Measurements from ENCODE around the gene FDPS. TPM values are rescaled to one million over a fixed set of nuclear protein-coding genes. Genes with fewer than 3 reads are reported as not detected.
"Not testable (repeated sequence)": the region's sequence is repeated elsewhere in the genome, so short reads cannot be mapped to it uniquely, and the experiment has no call there.

The FDPS gene
- total and polyA plus RNA-seq, 9 donors: 102 to 125 (median 118) TPM

GRCh38 chr1:155282488-155283091 is 26.1 kb upstream of the FDPS start:
- Histone ChIP-seq H3K27me3 (ENCODE audit: control insufficient read depth, insufficient read depth, low read length) (peaks cover 3% of the 10 kb centered on the region), H3K4me3 (ENCODE audit: low read length) (no peak overlapping the region), H3K36me3 (ENCODE audit: control insufficient read depth, insufficient read depth, low read length) (peaks cover 7% of the 10 kb centered on the region), H3K27ac (ENCODE audit: low read length) (no peak overlapping the region), H3K9me3 (replicated peaks; ENCODE audit: control insufficient read depth, low read depth, low read length) (no peaks in the 10 kb centered on the region), H3K4me1 (ENCODE audit: control insufficient read depth, insufficient read depth, low read length) (peaks cover 13% of the 10 kb centered on the region)
- 87% methylated on average over 10 of the region's 29 CpGs for WGBS (ENCODE audit: insufficient coverage)
- no peak for DNase-seq

DNA sequence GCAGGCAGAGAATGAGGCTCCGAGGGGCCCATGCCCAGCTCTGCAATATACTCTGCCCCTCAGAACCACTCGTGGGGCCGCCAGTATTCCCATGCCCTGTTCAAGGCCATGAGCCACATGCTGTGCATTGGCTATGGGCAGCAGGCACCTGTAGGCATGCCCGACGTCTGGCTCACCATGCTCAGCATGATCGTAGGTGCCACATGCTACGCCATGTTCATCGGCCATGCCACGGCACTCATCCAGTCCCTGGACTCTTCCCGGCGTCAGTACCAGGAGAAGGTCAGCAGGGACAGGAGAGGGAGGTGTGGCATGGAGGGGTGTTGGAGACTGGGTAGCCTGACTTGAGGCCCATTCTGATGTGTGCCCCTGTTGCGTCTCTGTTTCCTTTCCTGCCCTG is 24.2 kb upstream of the FDPS start:
- Histone ChIP-seq H3K36me3 (ENCODE audit: control insufficient read depth, insufficient read depth, low read length) (peaks cover 11% of the 10 kb centered on the region), H3K9me3 (replicated peaks; ENCODE audit: control insufficient read depth, low read depth, low read length) (no peaks in the 10 kb centered on the region), H3K27me3 (ENCODE audit: control insufficient read depth, insufficient read depth, low read length) (no peaks in the 10 kb centered on the region), H3K4me1 (ENCODE audit: control insufficient read depth, insufficient read depth, low read length) (no peaks in the 10 kb centered on the region), H3K27ac (ENCODE audit: low read length) (no peak overlapping the region), H3K4me3 (ENCODE audit: low read length) (no peak overlapping the region)
- WGBS (ENCODE audit: insufficient coverage): 86% methylated on average over 12 of the region's 12 CpGs
- DNase-seq: no peak

- H3K36me3 ChIP-seq (ENCODE audit: control insufficient read depth, insufficient read depth, low read length): peaks cover 11% of the 10 kb centered on the region
- no peak for DNase-seq
- no peak overlapping the region for H3K27ac ChIP-seq (ENCODE audit: low read length)
- H3K4me1 ChIP-seq (ENCODE audit: control insufficient read depth, insufficient read depth, low read length): no peaks in the 10 kb centered on the region
- no peaks in the 10 kb centered on the region for H3K9me3 ChIP-seq (replicated peaks; ENCODE audit: control insufficient read depth, low read depth, low read length)
- no peak overlapping the region for H3K4me3 ChIP-seq (ENCODE audit: low read length)
- WGBS (ENCODE audit: insufficient coverage): 90% methylated on average over 14 of the region's 14 CpGs
- no peaks in the 10 kb centered on the region for H3K27me3 ChIP-seq (ENCODE audit: control insufficient read depth, insufficient read depth, low read length)
These were observed 23.6 kb upstream of the FDPS start for GRCh38 chr1:155285063-155285462.

DNA sequence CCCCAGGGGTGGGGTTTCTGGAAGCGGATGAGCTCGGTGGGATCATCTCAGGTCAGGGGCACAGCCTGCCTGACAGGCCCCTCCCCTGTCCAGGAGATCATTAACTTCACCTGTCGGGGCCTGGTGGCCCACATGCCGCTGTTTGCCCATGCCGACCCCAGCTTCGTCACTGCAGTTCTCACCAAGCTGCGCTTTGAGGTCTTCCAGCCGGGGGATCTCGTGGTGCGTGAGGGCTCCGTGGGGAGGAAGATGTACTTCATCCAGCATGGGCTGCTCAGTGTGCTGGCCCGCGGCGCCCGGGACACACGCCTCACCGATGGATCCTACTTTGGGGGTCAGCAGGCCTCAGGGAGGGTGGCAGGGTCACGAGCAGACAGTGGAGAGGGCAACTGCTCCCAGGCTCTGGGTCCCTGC is 23.0 kb upstream of the FDPS start:
- WGBS (ENCODE audit: insufficient coverage): 92% methylated on average over 17 of the region's 18 CpGs
- H3K4me1 ChIP-seq (ENCODE audit: control insufficient read depth, insufficient read depth, low read length): no peaks in the 10 kb centered on the region
- DNase-seq: no peak
- no peaks in the 10 kb centered on the region for H3K9me3 ChIP-seq (replicated peaks; ENCODE audit: control insufficient read depth, low read depth, low read length)
- H3K27me3 ChIP-seq (ENCODE audit: control insufficient read depth, insufficient read depth, low read length): no peaks in the 10 kb centered on the region
- peaks cover 11% of the 10 kb centered on the region for H3K36me3 ChIP-seq (ENCODE audit: control insufficient read depth, insufficient read depth, low read length)
- H3K27ac ChIP-seq (ENCODE audit: low read length): no peak overlapping the region
- H3K4me3 ChIP-seq (ENCODE audit: low read length): no peak overlapping the region

DNA sequence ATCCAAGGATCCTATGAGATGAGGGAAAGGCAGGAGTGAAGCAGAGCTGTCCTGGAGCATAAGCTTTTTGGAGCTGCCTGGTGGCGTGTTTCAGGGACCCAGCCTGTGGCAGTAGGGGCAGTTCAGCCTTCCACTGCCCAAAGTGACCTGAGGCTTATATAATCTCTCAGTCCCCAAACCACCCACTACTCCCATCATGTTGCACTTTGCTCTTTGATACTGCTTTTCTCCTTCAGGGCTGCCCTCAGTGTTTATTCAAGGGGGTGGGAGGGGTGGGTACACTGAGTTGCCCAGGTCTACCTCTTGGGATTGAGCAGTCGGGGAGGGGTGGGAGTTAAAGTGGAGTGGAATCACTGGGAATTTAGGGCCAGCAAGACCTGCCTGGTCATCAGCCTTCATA is 22.1 kb upstream of the FDPS start:
- 86% methylated on average over 2 of the region's 2 CpGs for WGBS (ENCODE audit: insufficient coverage)
- H3K27ac ChIP-seq (ENCODE audit: low read length): no peak overlapping the region

DNA sequence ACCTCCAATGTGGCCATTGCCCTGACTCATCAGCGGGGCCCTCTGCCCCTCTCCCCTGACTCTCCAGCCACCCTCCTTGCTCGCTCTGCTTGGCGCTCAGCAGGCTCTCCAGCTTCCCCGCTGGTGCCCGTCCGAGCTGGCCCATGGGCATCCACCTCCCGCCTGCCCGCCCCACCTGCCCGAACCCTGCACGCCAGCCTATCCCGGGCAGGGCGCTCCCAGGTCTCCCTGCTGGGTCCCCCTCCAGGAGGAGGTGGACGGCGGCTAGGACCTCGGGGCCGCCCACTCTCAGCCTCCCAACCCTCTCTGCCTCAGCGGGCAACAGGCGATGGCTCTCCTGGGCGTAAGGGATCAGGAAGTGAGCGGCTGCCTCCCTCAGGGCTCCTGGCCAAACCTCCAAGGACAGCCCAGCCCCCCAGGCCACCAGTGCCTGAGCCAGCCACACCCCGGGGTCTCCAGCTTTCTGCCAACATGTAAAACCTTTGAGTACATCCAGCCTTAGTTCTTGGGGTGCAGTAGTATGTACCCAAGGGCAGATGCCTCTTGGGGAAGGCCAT is 20.6 kb upstream of the FDPS start:
- no peak for DNase-seq
- no peaks in the 10 kb centered on the region for H3K9me3 ChIP-seq (replicated peaks; ENCODE audit: control insufficient read depth, low read depth, low read length)
- 93% methylated on average over 18 of the region's 21 CpGs for WGBS (ENCODE audit: insufficient coverage)
- H3K4me3 ChIP-seq (ENCODE audit: low read length): no peak overlapping the region
- H3K36me3 ChIP-seq (ENCODE audit: control insufficient read depth, insufficient read depth, low read length): peaks cover 7% of the 10 kb centered on the region
- no peaks in the 10 kb centered on the region for H3K4me1 ChIP-seq (ENCODE audit: control insufficient read depth, insufficient read depth, low read length)
- H3K27ac ChIP-seq (ENCODE audit: low read length): no peak overlapping the region
- H3K27me3 ChIP-seq (ENCODE audit: control insufficient read depth, insufficient read depth, low read length): peaks cover 8% of the 10 kb centered on the region

More for the DNA sequence above, 22.1 kb upstream of the FDPS start:
- no peak overlapping the region for H3K4me3 ChIP-seq (ENCODE audit: low read length)
- H3K36me3 ChIP-seq (ENCODE audit: control insufficient read depth, insufficient read depth, low read length): peaks cover 11% of the 10 kb centered on the region
- DNase-seq: no peak
- no peaks in the 10 kb centered on the region for H3K9me3 ChIP-seq (replicated peaks; ENCODE audit: control insufficient read depth, low read depth, low read length)
- H3K4me1 ChIP-seq (ENCODE audit: control insufficient read depth, insufficient read depth, low read length): no peaks in the 10 kb centered on the region
- H3K27me3 ChIP-seq (ENCODE audit: control insufficient read depth, insufficient read depth, low read length): no peaks in the 10 kb centered on the region

GRCh38 chr1:155291006-155291405 is 17.7 kb upstream of the FDPS start:
- H3K27me3 ChIP-seq (ENCODE audit: control insufficient read depth, insufficient read depth, low read length): peaks cover 37% of the 10 kb centered on the region
- not testable (repeated sequence) for H3K36me3 ChIP-seq (ENCODE audit: control insufficient read depth, insufficient read depth, low read length); H3K27ac ChIP-seq (ENCODE audit: low read length); H3K9me3 ChIP-seq (replicated peaks; ENCODE audit: control insufficient read depth, low read depth, low read length); DNase-seq; H3K4me3 ChIP-seq (ENCODE audit: low read length); H3K4me1 ChIP-seq (ENCODE audit: control insufficient read depth, insufficient read depth, low read length)
- WGBS (ENCODE audit: insufficient coverage): 100% methylated on average over 2 of the region's 10 CpGs

- WGBS (ENCODE audit: insufficient coverage): 81% methylated on average over 16 of the region's 17 CpGs
- peaks cover 11% of the 10 kb centered on the region for H3K4me1 ChIP-seq (ENCODE audit: control insufficient read depth, insufficient read depth, low read length)
- peaks cover 52% of the 10 kb centered on the region for H3K27me3 ChIP-seq (ENCODE audit: control insufficient read depth, insufficient read depth, low read length)
- no peak overlapping the region for H3K4me3 ChIP-seq (ENCODE audit: low read length)
- H3K27ac ChIP-seq (ENCODE audit: low read length): no peak overlapping the region
- peaks cover 3% of the 10 kb centered on the region for H3K36me3 ChIP-seq (ENCODE audit: control insufficient read depth, insufficient read depth, low read length)
- no peak for DNase-seq
- H3K9me3 ChIP-seq (replicated peaks; ENCODE audit: control insufficient read depth, low read depth, low read length): no peaks in the 10 kb centered on the region
These were observed 15.4 kb upstream of the FDPS start for GRCh38 chr1:155293086-155293749.

GRCh38 chr1:155294520-155295182 is 14.0 kb upstream of the FDPS start:
- 30% methylated on average over 38 of the region's 46 CpGs for WGBS (ENCODE audit: insufficient coverage)
- no peak overlapping the region for H3K4me3 ChIP-seq (ENCODE audit: low read length)

GRCh38 chr1:155295183-155295941 is 13.3 kb upstream of the FDPS start:
- H3K36me3 ChIP-seq (ENCODE audit: control insufficient read depth, insufficient read depth, low read length): no peaks in the 10 kb centered on the region
- H3K9me3 ChIP-seq (replicated peaks; ENCODE audit: control insufficient read depth, low read depth, low read length): no peaks in the 10 kb centered on the region
- no peak overlapping the region for H3K4me3 ChIP-seq (ENCODE audit: low read length)
- H3K27ac ChIP-seq (ENCODE audit: low read length): no peak overlapping the region
- DNase-seq: no peak
- peaks cover 11% of the 10 kb centered on the region for H3K4me1 ChIP-seq (ENCODE audit: control insufficient read depth, insufficient read depth, low read length)
- WGBS (ENCODE audit: insufficient coverage): 6% methylated on average over 36 of the region's 47 CpGs
- H3K27me3 ChIP-seq (ENCODE audit: control insufficient read depth, insufficient read depth, low read length): peaks cover 52% of the 10 kb centered on the region

More at GRCh38 chr1:155294520-155295182, 14.0 kb upstream of the FDPS start:
- no peaks in the 10 kb centered on the region for H3K36me3 ChIP-seq (ENCODE audit: control insufficient read depth, insufficient read depth, low read length)
- H3K27ac ChIP-seq (ENCODE audit: low read length): no peak overlapping the region
- H3K4me1 ChIP-seq (ENCODE audit: control insufficient read depth, insufficient read depth, low read length): peaks cover 11% of the 10 kb centered on the region
- H3K9me3 ChIP-seq (replicated peaks; ENCODE audit: control insufficient read depth, low read depth, low read length): no peaks in the 10 kb centered on the region
- H3K27me3 ChIP-seq (ENCODE audit: control insufficient read depth, insufficient read depth, low read length): peaks cover 52% of the 10 kb centered on the region
- no peak for DNase-seq

Measured in muscle of leg (tissue), 11 donors.